GM21786 (cell line): ENCODE data around the gene POLR1D.

ENCODE experiments used
- ATAC-seq: cut with Tn5 transposase; IDR thresholded peaks from one replicate; pipeline ENCODE4 v1.9.1; 2021; ENCODE audit not compliant: unreplicated experiment

Gene POLR1D

GRCh38 chr13:27670861-27671260, 49.2 kb downstream of the POLR1D start:
- no peak for ATAC-seq

DNA sequence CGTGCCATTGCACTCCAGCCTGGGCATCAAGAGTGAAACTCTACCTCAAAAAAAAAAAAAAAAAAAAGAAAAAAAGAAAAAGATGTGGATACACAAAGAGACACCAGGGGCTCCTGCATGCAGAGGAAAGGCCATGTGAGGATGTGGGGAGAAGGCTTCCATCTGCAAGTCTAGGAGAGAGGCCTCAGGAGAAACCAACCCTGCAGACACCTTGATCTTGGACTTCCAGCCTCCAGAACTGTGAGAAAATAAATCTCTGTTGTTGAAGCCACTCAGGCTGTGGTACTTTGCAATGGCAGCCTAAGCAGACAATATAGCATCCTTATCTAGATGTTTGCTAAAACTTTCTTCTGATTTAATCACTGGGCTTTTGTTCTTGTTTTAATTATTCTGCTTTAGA, 50.3 kb downstream of the POLR1D start:
- ATAC-seq = no peak
